ENCODE data around the gene MIAT.

- no peak for TF ChIP-seq CTCF (IDR thresholded peaks at IDR 0.05; ENCODE audit: low read length)
- TF ChIP-seq EZH2 (optimal IDR thresholded peaks at IDR 0.05; ENCODE audit: low read depth, low read length), result no peak
- TF ChIP-seq EZH2phosphoT487 (IDR thresholded peaks at IDR 0.05; ENCODE audit: low read length), result no peak
These were observed 39.9 kb upstream of the MIAT start, which contains the start of gene CRYBB1 for GRCh38 chr22:26617271-26618199.
